Mucosa of rectum (tissue), 2 donors: ENCODE results near the gene ZBTB16.

Experiments
- H3K27ac ChIP-seq, 2 donors: one replicate each; pipeline ENCODE4 v1.7.0; 2013; ENCODE audit warnings: inconsistent platforms in 2 of 2, low read depth in 2 of 2, low read length in 2 of 2
- H3K27me3 ChIP-seq, 2 donors: one replicate each; pipeline ENCODE4 v1.7.0; 2013; ENCODE audit warnings: low read length in 2 of 2; ENCODE audit not compliant: control insufficient read depth in 2 of 2, insufficient read depth in 2 of 2
- H3K36me3 ChIP-seq, 2 donors: one replicate each; pipeline ENCODE4 v1.7.0; 2013; ENCODE audit warnings: low read length in 2 of 2; ENCODE audit not compliant: control insufficient read depth in 2 of 2, insufficient read depth in 2 of 2
- H3K4me1 ChIP-seq, 2 donors: one replicate each; pipeline ENCODE4 v1.7.0; 2013; ENCODE audit warnings: low read length in 2 of 2, mild to moderate bottlenecking in 1 of 2; ENCODE audit not compliant: control insufficient read depth in 2 of 2, insufficient read depth in 2 of 2
- H3K4me3 ChIP-seq, 2 donors: one replicate each; pipeline ENCODE4 v1.7.0; 2013; ENCODE audit warnings: low read length in 2 of 2
- H3K9ac ChIP-seq, 2 donors: one replicate each; pipeline ENCODE4 v1.7.0; 2013; ENCODE audit warnings: low read length in 2 of 2, low read depth in 1 of 2, mild to moderate bottlenecking in 1 of 2
- H3K9me3 ChIP-seq, 2 donors: one replicate each; pipeline ENCODE4 v1.7.0; 2013; ENCODE audit warnings: low read length in 2 of 2; ENCODE audit not compliant: control insufficient read depth in 2 of 2
- donor health status: healthy.
- donor health status: Normal muscosa, but diverticular disease.

ZBTB16 gene

GRCh38 chr11:114181752-114182151 lies 122.2 kb downstream of the ZBTB16 start:
- H3K9ac ChIP-seq, result peak overlapping the region in 1 of 2 donors; percentile 17

GRCh38 chr11:114182471-114183043 lies 123.0 kb downstream of the ZBTB16 start:
- H3K4me1 ChIP-seq, result peaks cover 20 to 27% of the 10 kb centered on the region in 2 donors
- H3K27me3 ChIP-seq, result peaks cover 0 to 2% of the 10 kb centered on the region in 2 donors
- H3K9ac ChIP-seq, result no peak overlapping the region
- peak overlapping the region; percentile 48 to 54 for H3K27ac ChIP-seq
- H3K4me3 ChIP-seq, result no peak overlapping the region
- no peaks in the 10 kb centered on the region for H3K9me3 ChIP-seq
- no peaks in the 10 kb centered on the region for H3K36me3 ChIP-seq

More at GRCh38 chr11:114181752-114182151, 122.2 kb downstream of the ZBTB16 start:
- Histone ChIP-seq H3K36me3 (no peaks in the 10 kb centered on the region), H3K27me3 (peaks cover 0 to 2% of the 10 kb centered on the region in 2 donors), H3K4me3 (no peak overlapping the region), H3K9me3 (no peaks in the 10 kb centered on the region), H3K4me1 (peaks cover 20 to 27% of the 10 kb centered on the region in 2 donors), H3K27ac (no peak overlapping the region)

- Histone ChIP-seq H3K27me3 (peaks cover 0 to 2% of the 10 kb centered on the region in 2 donors), H3K4me3 (no peak overlapping the region), H3K9ac (no peak overlapping the region), H3K27ac (peak overlapping the region; percentile 48 to 54), H3K4me1 (peaks cover 20 to 25% of the 10 kb centered on the region in 2 donors), H3K36me3 (no peaks in the 10 kb centered on the region), H3K9me3 (no peaks in the 10 kb centered on the region)
Observed at GRCh38 chr11:114183044-114183511, 123.6 kb downstream of the ZBTB16 start.

- no peak overlapping the region for H3K4me3 ChIP-seq
- H3K4me1 ChIP-seq, result peaks cover 0 to 5% of the 10 kb centered on the region in 2 donors
- H3K27ac ChIP-seq, result no peak overlapping the region
- H3K36me3 ChIP-seq, result no peaks in the 10 kb centered on the region
- H3K27me3 ChIP-seq, result peaks cover 0 to 2% of the 10 kb centered on the region in 2 donors
- H3K9me3 ChIP-seq, result no peaks in the 10 kb centered on the region
- H3K9ac ChIP-seq, result no peak overlapping the region
Observed at GRCh38 chr11:114185436-114185835, 125.9 kb downstream of the ZBTB16 start.

- Histone ChIP-seq H3K4me1 (no peaks in the 10 kb centered on the region), H3K27ac (no peak overlapping the region), H3K36me3 (no peaks in the 10 kb centered on the region)
Observed at GRCh38 chr11:114187173-114187572, 127.7 kb downstream of the ZBTB16 start.

GRCh38 chr11:114188851-114189570 lies 129.5 kb downstream of the ZBTB16 start:
- Histone ChIP-seq H3K9ac (no peak overlapping the region), H3K4me3 (no peak overlapping the region), H3K27me3 (no peaks in the 10 kb centered on the region), H3K27ac (no peak overlapping the region), H3K4me1 (no peaks in the 10 kb centered on the region), H3K36me3 (no peaks in the 10 kb centered on the region), H3K9me3 (no peaks in the 10 kb centered on the region)

More at GRCh38 chr11:114187173-114187572, 127.7 kb downstream of the ZBTB16 start:
- Histone ChIP-seq H3K9me3 (no peaks in the 10 kb centered on the region), H3K27me3 (no peaks in the 10 kb centered on the region), H3K9ac (no peak overlapping the region), H3K4me3 (no peak overlapping the region)

GRCh38 chr11:114190630-114191029 lies 131.1 kb downstream of the ZBTB16 start:
- Histone ChIP-seq H3K9ac (no peak overlapping the region), H3K4me3 (no peak overlapping the region), H3K27ac (no peak overlapping the region), H3K4me1 (no peaks in the 10 kb centered on the region), H3K27me3 (no peaks in the 10 kb centered on the region), H3K9me3 (no peaks in the 10 kb centered on the region), H3K36me3 (no peaks in the 10 kb centered on the region)

- H3K9ac ChIP-seq, result no peak overlapping the region
- H3K4me1 ChIP-seq, result no peaks in the 10 kb centered on the region
- H3K36me3 ChIP-seq, result no peaks in the 10 kb centered on the region
- no peaks in the 10 kb centered on the region for H3K9me3 ChIP-seq
- no peak overlapping the region for H3K4me3 ChIP-seq
- H3K27ac ChIP-seq, result no peak overlapping the region
- H3K27me3 ChIP-seq, result no peaks in the 10 kb centered on the region
Observed at GRCh38 chr11:114191893-114192292, 132.4 kb downstream of the ZBTB16 start.

- H3K9me3 ChIP-seq, result no peaks in the 10 kb centered on the region
- no peak overlapping the region for H3K9ac ChIP-seq
- no peaks in the 10 kb centered on the region for H3K27me3 ChIP-seq
- no peak overlapping the region for H3K4me3 ChIP-seq
- H3K36me3 ChIP-seq, result no peaks in the 10 kb centered on the region
- H3K4me1 ChIP-seq, result no peaks in the 10 kb centered on the region
- no peak overlapping the region for H3K27ac ChIP-seq
Observed at GRCh38 chr11:114192841-114193389, 133.4 kb downstream of the ZBTB16 start.
